Thyroid gland (tissue), 4 donors: ENCODE measurements around the gene CELF4. TPM values are rescaled to one million over a fixed set of nuclear protein-coding genes. Genes with fewer than 3 reads are reported as not detected.
"Not testable (repeated sequence)": the region's sequence is repeated elsewhere in the genome, so short reads cannot be mapped to it uniquely, and the experiment has no call there.

Experiments used
- DNase-seq, 2 donors: peaks; one replicate each; pipeline ENCODE4 v3.0.0-alpha.2; 2019
- H3K27ac ChIP-seq, 3 donors: fragments of 200-600 bp; sonication (generic); 1 replicate in 2 of 3; 2 replicates in 1 of 3; pipeline ENCODE4 v1.5.1; 2016 to 2019; ENCODE audit warnings: mild to moderate bottlenecking in 1 of 3, moderate library complexity in 1 of 3
- H3K27me3 ChIP-seq: fragments of 200-600 bp; sonication (generic); one replicate; pipeline ENCODE4 v1.5.1; 2019
- H3K36me3 ChIP-seq, 2 donors: fragments of 200-600 bp; sonication (generic); one replicate each; pipeline ENCODE4 v1.5.1; 2016 to 2019
- H3K4me1 ChIP-seq, 2 donors: fragments of 200-600 bp; sonication (generic); one replicate each; pipeline ENCODE4 v1.5.1; 2017 to 2019
- H3K4me3 ChIP-seq, 3 donors: fragments of 200-600 bp; sonication (generic); replicated peaks in 1 of 3; 1 replicate in 2 of 3; 2 replicates in 1 of 3; pipeline ENCODE4 v1.5.1; 2016; ENCODE audit warnings: mild to moderate bottlenecking in 1 of 3
- H3K9me3 ChIP-seq: fragments of 200-600 bp; sonication (generic); one replicate; pipeline ENCODE4 v1.5.1; 2017
- POLR2A ChIP-seq, 2 donors: fragments of 450-650 bp; IDR thresholded peaks; one replicate each; pipeline ENCODE4 v1.6.1; 2017; ENCODE audit warnings: antibody characterized with exemption in 2 of 2, mild to moderate bottlenecking in 2 of 2, moderate library complexity in 1 of 2
- WGBS, 2 donors: methylation state at CpG; one replicate each; pipeline ENCODE4 v1.1.5; 2017; 5-methylcytosine and 5-hydroxymethylcytosine counted together
- intact Hi-C: fragments of 100-400 bp; cut with DNase I; formaldehyde crosslinking; loops from one replicate; pipeline ENCODE4 v1.15.1; 2023
- total RNA-seq, 4 donors: library from RNA; depleted of rRNA; stranded (reverse); fragments of >200 nt; gene quantifications; one replicate each; pipeline ENCODE4 v1.2.3, GENCODE V29; 2016
- TF ChIP-seq, protein P1 (sequence below), 6 experiments: fragments of 200-600 bp in 3 of 6; fragments of 450-650 bp in 3 of 6; sonication (generic) in 3 of 6; IDR thresholded peaks; one replicate each; pipeline ENCODE4 v1.5.1; 2016 to 2019; ENCODE audit warnings: antibody characterized with exemption in 6 of 6, mild to moderate bottlenecking in 2 of 6, inconsistent platforms in 1 of 6, moderate library complexity in 1 of 6

CELF4 gene
- total RNA-seq, 4 donors from 2014 or later, result 4.3 TPM; not detected in 3

DNA sequence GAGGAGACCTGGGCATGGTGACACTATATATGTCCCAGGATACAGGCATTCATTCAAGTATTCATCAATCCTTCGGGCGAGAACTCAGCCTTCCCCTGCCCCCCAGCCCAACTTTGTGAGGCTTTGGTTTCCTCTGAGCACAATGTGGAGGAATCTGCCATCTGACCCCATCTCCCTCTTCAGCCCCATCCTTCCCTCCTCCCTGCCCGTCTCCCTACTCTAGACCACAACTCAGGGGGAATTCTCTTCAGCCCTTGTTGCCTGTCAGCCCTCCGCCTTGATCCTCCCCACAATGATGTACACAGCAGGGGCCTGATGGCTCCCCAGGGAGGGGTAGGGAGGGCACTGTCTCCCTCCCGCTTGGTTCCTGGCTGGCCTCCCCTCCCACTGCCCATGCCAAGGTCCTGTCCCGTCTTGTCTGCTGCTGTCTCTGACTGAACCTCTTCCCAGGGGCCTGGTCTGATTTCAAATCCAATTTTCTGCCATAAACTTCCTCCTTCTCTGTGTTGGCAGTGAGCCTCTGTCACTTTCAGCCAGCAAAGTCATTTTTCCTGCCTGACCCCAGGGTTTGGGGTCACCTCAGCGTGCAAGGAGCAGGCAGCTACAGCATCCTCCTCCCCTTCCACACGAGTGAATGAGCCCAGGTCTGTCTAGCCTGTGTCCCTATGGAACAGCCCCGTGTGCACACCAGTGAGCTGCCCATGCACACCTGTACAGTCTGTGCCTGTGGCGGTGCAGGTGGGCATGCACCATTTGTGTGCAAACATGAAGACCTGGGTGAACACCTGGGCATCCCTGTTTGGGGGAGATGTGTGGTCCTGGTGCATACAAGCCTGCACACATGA lies 197.3 kb downstream of the CELF4 start:
- Histone ChIP-seq H3K27me3 (no peaks in the 10 kb centered on the region), H3K36me3 (no peaks in the 10 kb centered on the region), H3K9me3 (no peaks in the 10 kb centered on the region), H3K4me1 (peaks cover 6 to 16% of the 10 kb centered on the region in 2 donors), H3K27ac (no peak overlapping the region), H3K4me3 (no peak overlapping the region)
- no peak for DNase-seq
- TF ChIP-seq POLR2A (IDR thresholded peaks at IDR 0.05), result no peak
- TF ChIP-seq, protein P1, sequence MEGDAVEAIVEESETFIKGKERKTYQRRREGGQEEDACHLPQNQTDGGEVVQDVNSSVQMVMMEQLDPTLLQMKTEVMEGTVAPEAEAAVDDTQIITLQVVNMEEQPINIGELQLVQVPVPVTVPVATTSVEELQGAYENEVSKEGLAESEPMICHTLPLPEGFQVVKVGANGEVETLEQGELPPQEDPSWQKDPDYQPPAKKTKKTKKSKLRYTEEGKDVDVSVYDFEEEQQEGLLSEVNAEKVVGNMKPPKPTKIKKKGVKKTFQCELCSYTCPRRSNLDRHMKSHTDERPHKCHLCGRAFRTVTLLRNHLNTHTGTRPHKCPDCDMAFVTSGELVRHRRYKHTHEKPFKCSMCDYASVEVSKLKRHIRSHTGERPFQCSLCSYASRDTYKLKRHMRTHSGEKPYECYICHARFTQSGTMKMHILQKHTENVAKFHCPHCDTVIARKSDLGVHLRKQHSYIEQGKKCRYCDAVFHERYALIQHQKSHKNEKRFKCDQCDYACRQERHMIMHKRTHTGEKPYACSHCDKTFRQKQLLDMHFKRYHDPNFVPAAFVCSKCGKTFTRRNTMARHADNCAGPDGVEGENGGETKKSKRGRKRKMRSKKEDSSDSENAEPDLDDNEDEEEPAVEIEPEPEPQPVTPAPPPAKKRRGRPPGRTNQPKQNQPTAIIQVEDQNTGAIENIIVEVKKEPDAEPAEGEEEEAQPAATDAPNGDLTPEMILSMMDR (IDR thresholded peaks at IDR 0.05), result no peak
- intact Hi-C loops, result no loop called here
- WGBS, 2 donors, result 60 to 68% methylated on average over 9 to 10 of the region's 10 CpGs

DNA sequence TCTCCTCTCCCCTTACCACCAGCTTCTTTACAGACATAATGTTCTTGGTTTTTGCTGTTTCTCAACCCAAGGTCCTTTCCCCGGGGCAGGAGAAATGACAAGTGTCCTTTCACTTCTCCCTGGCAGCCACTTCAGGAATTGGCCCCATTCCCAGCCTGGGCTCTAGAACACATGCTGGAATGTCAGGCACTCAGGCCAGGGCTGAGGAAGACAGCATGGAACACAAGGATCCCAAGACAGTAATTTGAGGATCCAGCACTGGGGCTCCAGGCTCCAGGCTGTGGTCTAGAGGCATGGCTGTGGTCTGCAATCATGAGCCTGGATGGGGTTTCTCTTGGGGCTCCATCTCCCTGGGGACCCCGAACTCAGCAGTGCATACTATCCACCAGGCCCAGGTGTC lies 201.4 kb downstream of the CELF4 start:
- no peak for TF ChIP-seq POLR2A (IDR thresholded peaks at IDR 0.05)
- TF ChIP-seq, protein P1 (IDR thresholded peaks at IDR 0.05), result no peak
- intact Hi-C loops, result no loop called here
- 44 to 56% methylated on average over 2 of the region's 2 CpGs for WGBS, 2 donors
- peak; percentile 92 to 96 for DNase-seq
- Histone ChIP-seq H3K9me3 (no peaks in the 10 kb centered on the region), H3K36me3 (no peaks in the 10 kb centered on the region), H3K4me1 (peaks cover 6 to 19% of the 10 kb centered on the region in 2 donors), H3K27me3 (no peaks in the 10 kb centered on the region), H3K27ac (no peak overlapping the region), H3K4me3 (no peak overlapping the region)

DNA sequence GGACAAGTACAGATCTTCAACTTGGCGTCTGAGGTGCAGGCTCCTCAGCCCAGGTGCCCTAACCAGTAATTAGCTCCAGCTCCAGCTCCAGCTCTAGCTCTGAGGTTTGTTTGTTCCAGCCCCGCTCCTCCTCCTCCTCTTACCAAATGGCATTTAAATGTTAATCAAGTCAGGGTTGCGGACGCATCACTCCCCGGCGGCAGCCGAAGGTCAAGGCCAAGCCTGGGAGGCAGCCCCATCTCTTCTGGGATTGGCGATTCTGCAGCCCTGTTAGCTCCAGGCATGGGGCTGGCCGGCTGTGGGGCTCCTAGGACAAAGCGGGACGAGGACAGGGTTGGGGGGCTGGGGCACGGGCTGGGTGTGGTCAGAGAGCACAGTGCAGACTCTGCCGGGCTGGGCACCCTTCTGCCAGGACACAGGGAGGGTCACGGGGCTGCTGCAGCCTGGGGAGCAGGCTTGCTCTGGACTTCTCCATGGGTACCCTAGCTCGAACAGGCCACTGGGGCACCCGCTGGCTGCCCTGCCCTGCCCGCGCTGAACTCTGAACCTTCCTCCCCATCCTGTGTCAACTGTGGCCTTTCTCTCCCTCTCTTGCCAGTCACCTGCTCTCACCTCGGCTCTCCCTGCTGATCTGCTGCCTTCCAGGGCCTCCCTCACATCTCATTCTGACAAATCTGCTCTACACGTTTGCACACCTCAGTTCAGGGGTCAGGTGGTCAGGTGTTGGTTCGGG lies 203.3 kb downstream of the CELF4 start:
- DNase-seq, result no peak
- intact Hi-C loops, result no loop called here
- WGBS, 2 donors, result 58 to 70% methylated on average over 14 to 16 of the region's 21 CpGs
- TF ChIP-seq POLR2A (IDR thresholded peaks at IDR 0.05), result no peak
- TF ChIP-seq, protein P1 (IDR thresholded peaks at IDR 0.05), result no peak
- H3K9me3 ChIP-seq, result no peaks in the 10 kb centered on the region
- H3K27me3 ChIP-seq, result no peaks in the 10 kb centered on the region
- H3K36me3 ChIP-seq, result no peaks in the 10 kb centered on the region
- peaks cover 6 to 19% of the 10 kb centered on the region in 2 donors for H3K4me1 ChIP-seq
- no peak overlapping the region for H3K4me3 ChIP-seq
- no peak overlapping the region for H3K27ac ChIP-seq

DNA sequence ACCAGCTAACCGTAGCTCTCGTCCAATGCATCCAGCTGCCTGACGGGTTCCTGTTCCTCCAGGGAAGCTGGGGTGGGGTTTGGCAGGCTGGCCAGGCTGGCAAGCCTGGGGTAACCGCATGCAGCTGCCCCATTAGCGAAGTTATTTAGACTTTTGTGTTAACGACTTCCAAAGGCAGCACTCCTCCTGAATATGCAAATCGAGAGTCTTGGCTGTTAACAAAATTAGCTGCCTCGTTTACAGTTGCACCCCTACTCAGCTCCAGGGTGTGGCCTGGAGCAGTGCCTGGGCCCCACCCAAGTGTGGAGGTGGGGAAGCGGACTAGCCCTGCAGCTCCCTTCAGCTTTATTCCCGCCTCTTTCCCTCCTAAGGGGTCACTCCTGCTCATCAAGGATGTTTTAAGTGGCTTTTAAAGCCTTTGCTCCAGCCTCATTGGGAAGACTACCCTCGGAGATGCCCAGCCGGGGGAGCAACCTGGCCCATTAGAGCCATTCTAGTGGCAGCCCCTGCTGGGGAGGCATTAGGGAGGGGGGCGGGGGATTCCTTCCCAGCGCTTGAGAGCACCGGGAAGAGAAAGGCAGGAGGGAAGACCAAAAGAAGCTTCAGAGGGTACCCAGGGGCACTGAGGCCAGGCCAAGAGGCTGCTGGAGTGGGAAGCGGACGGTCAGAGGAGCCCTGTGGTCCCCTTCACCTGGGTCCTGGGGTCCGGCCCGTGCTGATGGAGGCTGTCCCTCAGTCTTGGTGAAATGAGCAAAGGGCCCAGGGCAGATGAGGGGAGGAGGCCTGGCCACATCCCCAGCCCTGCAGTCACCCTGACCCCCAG lies 204.1 kb downstream of the CELF4 start:
- peaks cover 6 to 19% of the 10 kb centered on the region in 2 donors for H3K4me1 ChIP-seq
- DNase-seq, result no peak
- no peak overlapping the region for H3K27ac ChIP-seq
- TF ChIP-seq POLR2A (IDR thresholded peaks at IDR 0.05), result no peak
- TF ChIP-seq, protein P1 (IDR thresholded peaks at IDR 0.05), result no peak
- no peaks in the 10 kb centered on the region for H3K9me3 ChIP-seq
- H3K27me3 ChIP-seq, result no peaks in the 10 kb centered on the region
- intact Hi-C loops, result no loop called here
- WGBS, 2 donors, result 44 to 49% methylated on average over 19 of the region's 19 CpGs
- H3K36me3 ChIP-seq, result no peaks in the 10 kb centered on the region
- H3K4me3 ChIP-seq, result no peak overlapping the region

DNA sequence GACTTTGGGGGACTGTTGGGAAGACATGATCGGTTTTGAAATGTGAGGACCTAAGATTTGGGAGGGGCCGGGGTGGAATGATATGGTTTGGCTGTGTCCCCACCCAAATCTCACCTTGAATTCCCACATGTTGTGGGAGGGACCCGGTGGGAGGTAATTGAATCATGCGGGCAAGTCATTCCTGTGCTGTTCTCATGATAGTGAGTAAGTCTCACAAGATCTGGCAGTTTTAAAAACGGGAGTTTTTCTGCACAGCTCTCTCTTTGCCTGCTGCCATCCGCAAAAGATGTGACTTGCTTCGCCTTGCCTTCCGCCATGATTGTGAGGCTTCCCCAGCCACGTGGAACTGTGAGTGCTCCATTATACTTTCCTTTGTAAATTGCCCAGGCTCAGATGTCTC lies 207.5 kb downstream of the CELF4 start:
- DNase-seq, intact Hi-C loops, H3K9me3 ChIP-seq, H3K36me3 ChIP-seq, H3K4me1 ChIP-seq, H3K27ac ChIP-seq, H3K4me3 ChIP-seq, H3K27me3 ChIP-seq: not testable (repeated sequence)
- 63 to 68% methylated on average over 9 of the region's 9 CpGs for WGBS, 2 donors
